ENCODE results near the gene CREBL2. TPM values are rescaled to one million over a fixed set of nuclear protein-coding genes. Genes with fewer than 3 reads are reported as not detected.

Gene CREBL2
- total RNA-seq (2016; rRNA removed; fragmentation: Illumina TruSeq; extraction: Trizol) (6.9 and 10.1 TPM in 2 replicates), polyA plus RNA-seq (2011; rRNA removed) (8.4 TPM in 2 replicates), polyA minus RNA-seq (2011; rRNA and poly(A)+ RNA removed; ENCODE audit: low replicate concordance) (5.8 and 9.0 TPM in 2 replicates), Bru-seq, nascent RNA (percentile 75 among the genes with signal in this experiment), BruChase-seq, experiment 1, labeled RNA remaining after a 6-hour chase (percentile 75 among the genes with signal in this experiment), BruChase-seq, experiment 2, labeled RNA remaining after a 2-hour chase (percentile 75 among the genes with signal in this experiment)
- total RNA-seq (2016; cell fraction: cytosol; rRNA removed; fragmentation: Illumina TruSeq; extraction: Trizol; ENCODE audit: low read depth): 2.9 and 3.5 TPM in 2 replicates
- 7.6 and 9.8 TPM in 2 replicates for total RNA-seq (2016; cell fraction: insoluble cytoplasmic fraction; rRNA removed; fragmentation: Illumina TruSeq; extraction: Trizol)
- 9.4 and 10.1 TPM in 2 replicates for total RNA-seq (2016; cell fraction: membrane; rRNA removed; fragmentation: Illumina TruSeq; extraction: Trizol)
- 4.8 and 5.8 TPM in 2 replicates for total RNA-seq (2016; cell fraction: nucleus; rRNA removed; fragmentation: Illumina TruSeq; extraction: Trizol)
- polyA plus RNA-seq (2011; cell fraction: cytosol; rRNA removed): 6.0 and 8.1 TPM in 2 replicates
- 2.7 and 3.6 TPM in 2 replicates for polyA plus RNA-seq (2011; cell fraction: nucleus; rRNA removed)
- polyA plus RNA-seq (2012): 7.8 and 8.1 TPM in 2 replicates
- polyA plus RNA-seq (2016; cell fraction: cytosol; fragmentation: Illumina TruSeq; extraction: Trizol; ENCODE audit: low read depth): 3.6 and 3.7 TPM in 2 replicates
- polyA plus RNA-seq (2016; cell fraction: insoluble cytoplasmic fraction; fragmentation: Illumina TruSeq; extraction: Trizol; ENCODE audit: low read depth): 9.2 and 9.4 TPM in 2 replicates
- polyA plus RNA-seq (2016; cell fraction: membrane; fragmentation: Illumina TruSeq; extraction: Trizol; ENCODE audit: low read depth): 6.7 and 7.3 TPM in 2 replicates
- 5.8 and 6.1 TPM in 2 replicates for polyA plus RNA-seq (2016; cell fraction: nucleus; fragmentation: Illumina TruSeq; extraction: Trizol; ENCODE audit: insufficient read depth, low read depth)
- 5.5 and 6.2 TPM in 2 replicates for polyA minus RNA-seq (2011; cell fraction: cytosol; rRNA and poly(A)+ RNA removed)
- polyA minus RNA-seq (2011; cell fraction: nucleus; rRNA and poly(A)+ RNA removed): 13.5 and 13.8 TPM in 2 replicates
- long read RNA-seq, experiment 1, transcript CREBL2-201 (4 exons, 3,754 nt): major isoform, 5 of 6 reads
- long read RNA-seq, experiment 1, partial matches to known transcripts: 0 of 6 reads
- long read RNA-seq, experiment 1, other reads (novel, unspliced or antisense): 1 of 6 reads
- long read RNA-seq, experiment 2, transcript CREBL2-201 (4 exons, 3,754 nt): major isoform, 7 of 34 reads
- long read RNA-seq, experiment 2, partial matches to known transcripts: 1 of 34 reads
- long read RNA-seq, experiment 2, other reads (novel, unspliced or antisense): 26 of 34 reads

GRCh38 chr12:12611512-12612306 is at the start of gene CREBL2:
Gene CREBL2 (plus strand): TSS chr12:12611876. CDS start chr12:12612173, 297 bp downstream.
- in situ Hi-C loops (cut with HindIII; ENCODE audit: extremely low pct_ligation_motif_present, low pct_unique_long_range_greater_than_20kb): no loop called here
- BruUV-seq (replicated peaks): no TSS peak
- H3K4me3 ChIP-seq (replicated peaks in 1 of 3; ENCODE audit: insufficient read depth in 1 of 3, low read depth in 2 of 3, low read length in 3 of 3): peak within 1 kb of the TSS; percentile 66 to 96 (median 71)
- H3K27ac ChIP-seq (ENCODE audit: extremely low read length, insufficient read depth, low read length): peak within 1 kb of the TSS; percentile 88
- DNase-seq (ENCODE audit: low spot score): peak; percentile 95
- H3K36me3 ChIP-seq (replicated peaks in 1 of 2; ENCODE audit: control insufficient read depth in 1 of 2, insufficient read depth in 2 of 2, low read length in 2 of 2): peaks cover 1 to 6% of the 10 kb centered on the region in 2 experiments; a peak in 1 of 5 replicates
- H4K20me1 ChIP-seq (ENCODE audit: insufficient read depth, low read length): no peaks in the 10 kb centered on the region
- peak within 1 kb of the TSS; percentile 71 for H3K4me2 ChIP-seq (ENCODE audit: low read depth, low read length)
- H3K27me3 ChIP-seq (ENCODE audit: control insufficient read depth in 1 of 2, insufficient read depth in 2 of 2, low read length in 2 of 2): no peaks in the 10 kb centered on the region
- no peaks in the 10 kb centered on the region for H3K9me3 ChIP-seq (ENCODE audit: low read length)
- ChIA-PET POLR2A (interaction anchor here (0.7 to 2.2 kb wide), 11 partner anchors 11 to 261 kb away, joined by 3 to 13 read pairs (median 4); partner anchors contain the start of genes BORCS5 and DUSP16), CTCF (ENCODE audit: low intra/inter-chr PET ratio, low total read pairs) (no interaction called here)
- H3K79me2 ChIP-seq (ENCODE audit: insufficient read depth, low read length): peaks cover 18% of the 10 kb centered on the region
- H3K9ac ChIP-seq (ENCODE audit: insufficient read depth, low read depth, low read length): peak within 1 kb of the TSS; percentile 92
- no peak within 1 kb of the TSS for H2AFZ ChIP-seq (ENCODE audit: low read length)
- peaks cover 58% of the 10 kb centered on the region for H3K4me1 ChIP-seq (ENCODE audit: insufficient read depth, low read length)
- peak; percentile 86 for FAIRE-seq
- intact Hi-C loops (cut with micrococcal nuclease; ENCODE audit: unreplicated experiment): loop anchor here (1.0 to 5.0 kb wide), 2 partner anchors 13 to 49 kb away; partner anchors contain the start of gene DUSP16
- peak; percentile 94 for ATAC-seq
- WGBS (ENCODE audit: low lambda C conversion rate): 1% methylated on average over 22 of the region's 51 CpGs
- TF ChIP-seq ZNF501 (CRISPR knock-in tag; IDR thresholded peaks at IDR 0.05) (peak; percentile 88), GRHL1 (CRISPR knock-in tag; conservative IDR thresholded peaks at IDR 0.05) (no peak), ZNF382 (CRISPR knock-in tag; IDR thresholded peaks at IDR 0.05; ENCODE audit: borderline replicate concordance) (no peak), ZNF281 (CRISPR knock-in tag; IDR thresholded peaks at IDR 0.05; ENCODE audit: borderline replicate concordance) (peak; percentile 80; the same call in 1 of the 2 replicates), RBM22 (optimal IDR thresholded peaks at IDR 0.05; ENCODE audit: low read length) (no peak), MED8 (CRISPR knock-in tag; IDR thresholded peaks at IDR 0.05; ENCODE audit: insufficient replicate concordance) (no peak), CHD2 (IDR thresholded peaks at IDR 0.05; ENCODE audit: low read depth, low read length) (peak; percentile 10), RELA (CRISPR knock-in tag; IDR thresholded peaks at IDR 0.05) (0 out of 2 replicates have a peak, but pooled peaks have one; percentile 33), ZNF598 (CRISPR knock-in tag; IDR thresholded peaks at IDR 0.05; ENCODE audit: borderline replicate concordance) (peak; percentile 29; the same call in 1 of the 2 replicates)
- TF ChIP-seq, protein P1, sequence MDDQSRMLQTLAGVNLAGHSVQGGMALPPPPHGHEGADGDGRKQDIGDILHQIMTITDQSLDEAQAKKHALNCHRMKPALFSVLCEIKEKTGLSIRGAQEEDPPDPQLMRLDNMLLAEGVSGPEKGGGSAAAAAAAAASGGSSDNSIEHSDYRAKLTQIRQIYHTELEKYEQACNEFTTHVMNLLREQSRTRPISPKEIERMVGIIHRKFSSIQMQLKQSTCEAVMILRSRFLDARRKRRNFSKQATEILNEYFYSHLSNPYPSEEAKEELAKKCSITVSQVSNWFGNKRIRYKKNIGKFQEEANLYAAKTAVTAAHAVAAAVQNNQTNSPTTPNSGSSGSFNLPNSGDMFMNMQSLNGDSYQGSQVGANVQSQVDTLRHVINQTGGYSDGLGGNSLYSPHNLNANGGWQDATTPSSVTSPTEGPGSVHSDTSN (CRISPR knock-in tag; IDR thresholded peaks at IDR 0.05; ENCODE audit: borderline replicate concordance): no peak

Measured in HepG2 (cell line).